ENCODE measurements around the gene MAS1L.

Gene MAS1L

DNA sequence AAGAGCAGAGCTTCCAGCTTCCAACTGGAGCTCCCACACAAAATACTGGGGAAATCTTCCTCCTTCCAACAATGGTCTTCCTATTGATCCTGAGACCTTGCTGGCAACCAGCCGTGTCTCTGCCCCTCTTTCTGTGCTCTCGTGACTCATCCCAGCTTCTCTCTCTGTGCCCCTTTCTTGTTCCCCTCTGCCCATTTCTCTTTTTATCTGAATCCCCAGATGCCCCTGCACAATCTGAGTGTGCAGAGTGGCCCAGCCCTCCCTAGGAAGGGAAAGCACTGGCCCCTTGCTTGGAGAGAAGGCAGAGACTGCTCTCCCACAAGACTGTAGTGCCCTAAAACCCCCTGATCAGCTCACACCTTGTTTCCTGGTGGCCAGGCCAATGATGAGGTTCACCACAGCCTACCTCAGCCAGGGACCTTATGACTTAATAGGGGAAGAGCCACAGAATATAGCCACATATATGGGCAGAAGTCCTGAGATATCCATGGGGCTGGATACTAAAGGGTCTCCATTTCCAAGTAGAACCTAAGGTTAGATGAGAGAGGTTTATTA, 23.1 kb upstream of the MAS1L start:
- no peak for DNase-seq

DNA sequence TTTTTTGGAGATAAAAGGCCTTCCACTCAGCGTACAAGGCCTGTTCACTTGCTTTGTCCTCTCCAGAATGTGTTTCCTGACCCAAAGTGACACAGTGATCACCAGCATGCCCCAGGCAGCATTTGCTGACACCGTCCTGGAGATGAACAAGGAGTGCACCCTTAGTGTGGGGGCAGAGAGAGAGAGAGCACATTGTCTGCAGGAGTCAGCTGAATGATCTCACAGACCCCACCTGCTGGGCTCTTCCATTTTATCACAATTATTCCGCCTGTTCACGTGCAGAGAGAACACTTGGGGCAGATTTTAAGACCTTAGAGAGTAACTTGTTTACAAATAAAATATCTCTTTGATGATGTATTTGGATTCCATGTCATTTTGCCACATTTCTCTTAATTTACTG, 22.4 kb upstream of the MAS1L start:
- DNase-seq, result no peak

DNA sequence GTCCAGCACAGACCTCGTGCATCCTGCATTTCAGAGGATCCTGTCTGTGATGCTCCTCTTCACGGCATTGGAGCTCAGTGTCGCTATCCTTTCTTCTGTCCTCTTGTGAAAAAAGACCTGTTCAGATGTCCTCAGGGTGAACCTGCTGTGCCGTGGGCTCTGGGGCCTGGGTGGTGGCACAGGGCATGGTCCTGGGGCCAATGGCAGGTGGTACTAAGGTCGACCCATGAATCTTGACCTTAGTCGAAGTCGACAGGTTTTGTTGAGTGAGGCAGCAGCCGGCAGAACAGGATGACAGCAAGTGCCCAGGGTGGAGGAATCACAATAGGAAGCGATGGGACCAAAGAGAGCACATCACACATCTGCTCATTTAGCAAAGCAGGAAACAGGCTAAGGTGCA, 22.0 kb upstream of the MAS1L start:
- no peak for DNase-seq

DNA sequence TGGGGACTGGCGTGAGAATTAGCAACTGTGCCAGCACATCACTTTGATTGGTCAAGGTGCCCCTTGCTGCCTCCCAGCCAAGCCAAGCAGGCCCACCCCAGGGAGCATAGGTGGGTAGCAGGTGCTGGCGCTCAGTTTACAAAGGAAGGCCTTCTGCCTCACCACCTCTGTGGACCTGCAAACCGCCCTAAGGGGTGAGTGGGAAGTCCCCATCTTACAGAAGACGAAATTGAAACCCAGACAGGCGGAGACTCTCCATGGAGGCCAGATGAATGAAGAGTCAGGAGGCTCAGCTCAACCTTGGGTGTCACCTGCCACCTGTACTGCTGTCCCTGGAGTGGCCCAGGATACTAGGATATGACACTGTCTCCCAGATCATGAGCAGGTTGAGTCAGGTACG, 21.5 kb upstream of the MAS1L start:
- no peak for DNase-seq

DNA sequence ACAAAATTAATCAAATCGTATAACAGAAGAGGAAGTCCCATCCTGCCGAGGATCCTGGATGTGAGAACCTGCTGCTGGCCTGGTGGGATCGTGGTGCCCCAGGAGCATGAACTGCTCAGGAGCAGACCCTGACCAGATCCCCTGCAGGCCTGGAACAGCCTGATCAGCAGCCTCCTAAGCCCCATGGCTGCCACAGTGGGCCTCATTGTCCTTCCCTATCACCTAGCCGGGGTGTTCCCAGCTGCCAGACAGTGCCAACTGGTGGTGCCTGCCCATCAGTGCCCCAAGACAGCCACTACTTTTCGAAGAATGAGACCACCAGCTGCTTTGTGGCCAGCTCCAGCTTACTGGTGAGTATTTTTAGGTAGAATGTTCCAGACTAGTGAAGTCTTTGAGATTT, 19.6 kb upstream of the MAS1L start:
- DNase-seq, result no peak

DNA sequence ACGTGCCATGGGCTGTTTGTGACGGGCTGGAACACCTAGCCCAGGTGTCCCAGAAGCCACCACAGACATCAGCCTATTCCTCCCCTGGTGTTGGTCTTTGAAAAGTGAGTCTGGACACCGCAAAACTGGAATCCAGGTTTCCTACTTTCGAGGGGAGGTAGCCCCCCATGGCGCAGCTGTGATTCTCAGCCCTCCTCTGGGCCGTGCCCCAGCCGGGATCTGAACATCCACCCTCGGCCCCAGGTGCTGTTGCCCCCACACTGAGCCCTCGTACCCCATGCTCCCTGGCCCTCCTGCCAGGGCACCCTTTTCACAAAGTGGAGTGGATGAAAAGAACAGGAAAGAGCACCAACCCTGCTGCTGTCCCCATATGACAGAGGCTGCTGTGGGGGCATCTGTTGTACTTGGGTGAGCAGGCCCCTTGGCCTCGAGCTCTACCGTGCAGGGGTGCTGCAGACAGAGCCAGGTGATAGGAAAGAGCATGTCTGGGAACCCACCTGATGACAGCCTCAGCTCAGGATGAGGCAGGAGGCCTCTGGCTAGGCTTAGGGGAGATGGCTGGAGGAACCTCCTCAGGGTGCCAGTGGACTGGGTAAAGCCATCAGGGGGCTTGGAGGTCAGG, 18.8 kb upstream of the MAS1L start:
- no peak for DNase-seq

DNA sequence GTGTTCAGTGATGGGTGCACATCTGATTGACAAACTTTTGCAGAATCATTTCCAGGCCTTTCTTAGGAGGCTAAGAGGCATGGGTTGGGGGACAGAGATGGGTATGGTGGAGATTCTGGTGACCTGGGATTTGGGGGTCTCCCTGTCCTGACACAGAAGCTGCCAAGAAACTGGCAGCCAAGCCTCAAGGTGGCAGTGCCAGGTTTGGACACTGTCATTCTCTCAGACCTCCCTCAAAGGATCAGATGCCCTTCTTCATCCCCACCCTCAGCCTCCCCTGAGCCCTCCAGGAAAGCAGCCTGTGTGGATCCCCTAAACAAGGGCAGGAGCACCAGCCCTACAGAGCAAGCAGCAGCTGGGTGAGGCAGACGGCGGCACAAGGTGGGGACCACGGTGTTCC, 18.1 kb upstream of the MAS1L start:
- no peak for DNase-seq

DNA sequence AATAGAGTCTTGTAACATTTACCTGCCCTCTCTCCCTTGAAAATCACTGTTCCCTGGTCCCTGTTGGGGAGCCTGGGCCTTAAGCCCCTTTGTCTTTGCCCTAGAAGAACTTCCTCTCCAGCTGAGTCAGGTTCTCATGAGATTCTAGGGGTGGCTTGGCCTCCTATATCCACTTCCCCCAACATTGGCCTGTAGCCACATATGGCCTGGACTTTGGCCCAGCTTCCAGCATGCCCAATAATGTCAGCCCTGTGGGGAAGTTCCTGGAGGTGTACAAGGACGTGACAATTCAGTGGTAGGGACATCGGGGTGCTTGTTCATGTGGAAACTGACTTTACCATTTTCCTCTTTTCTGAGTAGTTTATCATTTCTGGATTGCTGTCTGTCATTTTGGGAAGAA, 17.2 kb upstream of the MAS1L start:
- no peak for DNase-seq

DNA sequence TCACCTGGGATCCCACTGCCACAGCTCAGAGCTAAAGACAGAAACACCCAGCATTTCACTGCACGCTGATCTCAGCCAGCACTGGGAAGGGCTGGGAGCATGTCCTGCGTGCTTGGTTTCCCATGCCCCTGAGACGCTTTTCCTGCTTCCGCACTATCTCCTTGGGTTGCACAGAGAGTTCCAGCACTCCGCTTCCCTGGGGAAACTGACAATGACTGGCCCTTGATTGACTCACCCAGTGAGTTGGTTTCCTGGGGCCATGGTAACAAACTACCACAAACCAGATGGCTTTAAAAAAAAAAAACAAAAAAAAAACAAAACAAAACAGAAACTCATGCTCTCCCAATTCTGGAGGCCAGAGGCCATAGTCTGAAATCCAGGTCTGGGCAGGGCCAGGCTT, 14.8 kb upstream of the MAS1L start:
- DNase-seq, result no peak

DNA sequence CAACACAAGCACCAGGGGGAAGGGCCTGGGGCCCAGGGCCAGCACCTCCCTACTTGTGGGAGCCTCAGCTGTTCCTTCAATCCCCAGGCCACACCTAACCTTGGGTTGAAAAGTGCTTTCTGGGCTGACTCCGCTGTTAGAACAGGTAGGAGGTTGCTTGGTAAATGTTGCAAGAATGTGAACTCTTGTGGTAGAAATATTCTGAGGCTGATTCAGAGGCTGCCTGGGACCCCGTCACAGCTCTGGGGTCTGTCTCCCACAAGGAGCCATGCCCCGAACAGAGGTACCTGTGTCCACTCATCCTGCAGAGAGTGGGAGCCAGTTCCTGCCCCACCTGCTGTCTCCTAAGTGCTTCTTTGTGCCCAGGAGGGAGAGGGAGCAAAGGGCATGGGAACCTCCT, 14.4 kb upstream of the MAS1L start:
- DNase-seq, result no peak

DNA sequence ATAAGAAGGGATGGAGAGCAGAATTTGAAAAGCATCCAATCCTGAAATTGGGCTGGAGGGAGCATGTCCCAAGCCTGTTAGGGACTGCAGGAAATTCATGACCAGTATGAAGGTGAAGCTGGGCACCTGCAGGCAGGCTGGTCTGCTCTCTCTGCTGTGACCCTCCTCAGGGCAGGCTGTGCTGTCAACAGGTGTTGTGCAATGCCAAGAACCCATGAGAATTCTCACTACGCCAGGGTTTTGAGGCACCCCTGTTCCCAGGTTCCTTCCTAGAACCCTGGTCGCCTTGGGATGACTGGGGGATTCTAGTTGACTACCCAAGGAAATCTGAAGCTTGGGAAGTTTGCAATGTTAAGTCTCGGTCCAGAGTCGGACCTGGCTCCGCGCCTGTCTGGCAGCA, 13.3 kb upstream of the MAS1L start:
- no peak for DNase-seq

DNA sequence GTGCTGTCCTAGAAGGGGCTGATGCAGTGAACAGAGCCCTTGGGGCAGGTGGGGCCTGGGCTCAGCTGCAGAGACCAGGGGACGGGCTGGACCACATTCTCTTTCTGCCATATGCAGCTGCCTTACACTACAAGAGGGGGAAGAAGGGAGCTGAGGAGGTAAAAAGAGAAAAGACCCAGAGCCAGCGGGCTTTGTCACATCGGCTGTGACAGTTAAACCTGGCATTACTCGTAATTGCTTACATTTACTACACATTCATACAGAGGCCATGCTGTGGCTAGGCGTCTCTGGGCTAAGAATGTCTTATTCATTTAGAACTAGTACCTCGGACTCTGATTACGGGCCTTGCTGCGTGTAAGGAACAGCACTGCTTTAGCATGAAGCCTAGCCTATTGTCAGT, 12.8 kb upstream of the MAS1L start:
- DNase-seq, result no peak

DNA sequence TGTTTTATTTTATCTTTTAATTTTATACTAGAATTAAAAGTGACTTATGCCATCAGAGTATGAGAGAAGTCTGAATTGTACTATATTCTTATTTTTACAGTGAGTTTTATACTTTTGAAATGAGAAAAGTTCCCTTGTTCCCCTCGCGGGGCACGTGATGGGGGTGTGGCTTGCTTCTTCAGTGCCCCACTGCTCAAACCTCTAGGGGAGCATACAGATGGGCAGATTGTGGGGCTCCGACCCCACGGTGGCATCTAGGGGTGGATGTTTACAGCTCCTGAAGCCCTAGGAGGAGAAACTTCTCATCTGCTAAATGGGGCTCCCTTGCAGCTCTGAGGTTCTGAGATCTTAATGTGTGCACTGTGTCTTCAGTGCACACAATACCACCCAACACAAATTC, 11.9 kb upstream of the MAS1L start:
- DNase-seq, result no peak

DNA sequence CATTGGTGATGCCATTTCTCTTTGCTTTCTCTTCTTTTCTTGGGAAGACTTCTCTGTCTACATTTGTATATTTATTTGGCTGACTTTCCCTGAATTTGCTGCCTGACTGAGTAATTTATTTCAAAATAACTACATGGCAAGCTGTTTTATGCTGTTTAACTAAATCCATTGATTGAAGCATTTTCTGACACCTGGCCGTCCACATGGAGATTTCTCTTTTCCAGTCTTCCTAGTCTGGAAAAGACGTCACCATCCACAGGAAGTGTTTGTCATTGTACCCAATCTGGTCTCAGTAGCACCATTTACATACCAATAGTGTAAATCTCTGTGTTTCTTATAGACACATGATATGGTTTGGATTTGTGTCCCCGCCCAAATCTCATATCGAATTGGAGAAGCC, 9.2 kb upstream of the MAS1L start:
- DNase-seq, result no peak

DNA sequence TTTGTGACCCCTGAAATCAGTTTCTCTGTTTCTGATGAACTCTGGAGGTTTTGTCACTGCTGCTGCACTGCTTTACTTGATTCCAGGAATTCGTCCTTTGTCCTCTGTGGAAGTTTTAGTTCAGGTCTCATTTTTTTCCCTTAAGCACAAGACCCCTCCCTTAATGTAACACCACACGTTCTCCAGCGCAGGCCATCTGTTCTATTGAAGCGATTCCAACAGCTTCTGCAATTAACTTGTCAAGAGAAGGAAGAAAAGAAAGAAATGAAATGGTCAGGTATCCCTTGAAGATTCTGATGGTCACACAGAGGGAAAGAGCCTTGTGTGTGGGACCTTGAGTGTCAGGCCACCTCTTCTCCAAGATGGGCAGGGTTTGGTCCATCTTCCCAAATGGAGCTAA, 7.8 kb upstream of the MAS1L start:
- no peak for DNase-seq

DNA sequence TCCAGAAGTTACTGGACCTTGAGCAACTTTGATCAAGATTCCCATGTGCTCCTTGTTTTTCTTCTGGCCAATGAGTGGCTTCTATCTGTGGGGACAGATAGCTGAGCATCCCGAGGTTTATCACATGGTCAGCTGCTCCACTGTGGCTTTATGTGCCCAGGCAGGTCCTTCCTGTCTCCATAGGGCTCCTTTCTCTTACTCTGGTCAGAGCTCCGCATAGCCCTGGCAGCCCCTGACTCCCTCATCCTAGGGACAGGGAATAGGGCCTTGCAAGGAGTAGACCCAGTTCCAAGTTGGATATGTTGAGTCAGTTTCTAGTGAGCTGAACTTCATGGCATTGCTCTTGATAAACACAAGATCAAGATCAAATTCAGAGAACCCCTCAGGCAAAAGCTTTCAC, 6.4 kb upstream of the MAS1L start:
- no peak for DNase-seq

DNA sequence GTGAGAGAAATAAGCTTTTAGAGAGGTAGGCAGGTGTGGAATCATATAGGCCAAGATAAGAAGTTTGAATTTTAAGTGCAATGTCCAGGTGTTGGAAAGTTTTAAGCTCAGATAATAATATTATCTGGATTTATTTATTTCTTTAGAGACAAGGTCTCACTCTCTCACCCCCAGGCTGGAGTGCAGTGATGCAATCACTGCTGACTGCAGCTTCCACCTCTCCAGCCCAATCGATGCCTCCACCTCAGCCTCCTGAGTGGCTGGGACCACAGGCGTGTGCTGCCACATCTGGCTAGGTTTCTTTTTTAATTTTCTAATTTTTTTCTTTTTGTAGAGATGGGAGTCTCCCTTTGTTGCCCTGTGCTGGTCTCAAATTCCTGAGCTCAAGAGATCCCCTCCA, 5.5 kb upstream of the MAS1L start:
- no peak for DNase-seq

DNA sequence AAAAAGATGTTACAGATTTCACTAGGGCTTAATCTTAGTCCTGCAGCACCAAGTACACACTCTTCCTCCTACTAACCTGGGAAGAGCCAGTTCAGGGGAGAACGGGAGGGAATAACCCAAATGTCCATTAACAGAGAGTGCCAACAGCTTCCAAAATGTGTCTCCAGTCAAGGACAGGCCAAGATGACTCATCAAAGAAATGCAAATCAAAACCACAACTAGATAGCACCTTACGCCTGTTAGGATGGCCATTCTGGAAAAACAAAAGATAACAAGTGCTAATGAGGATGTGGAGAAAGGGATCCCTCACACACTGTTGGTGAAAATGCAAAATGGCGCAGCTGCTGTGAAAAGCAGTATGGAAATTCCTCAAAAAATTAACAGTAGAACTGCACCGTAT, 3.8 kb upstream of the MAS1L start:
- no peak for DNase-seq

DNA sequence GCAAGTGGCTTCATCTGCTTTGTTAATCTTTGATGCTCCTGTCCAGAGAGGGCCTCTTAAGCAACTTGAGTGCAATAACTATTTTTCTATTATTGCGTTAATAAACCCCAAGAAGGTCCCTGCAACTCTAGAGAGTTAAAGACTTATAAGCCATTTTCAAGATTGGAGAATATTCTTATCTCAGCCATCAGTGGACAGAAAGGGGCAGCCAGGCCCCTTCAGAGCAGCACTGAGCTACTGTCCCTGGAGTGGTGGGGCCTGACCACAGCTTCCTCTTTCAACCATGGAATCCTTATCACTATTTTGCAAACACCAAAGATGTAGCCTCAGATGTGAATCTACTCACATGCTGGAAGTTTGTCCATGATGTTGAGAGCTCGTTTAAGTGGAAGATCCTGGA, 2.8 kb upstream of the MAS1L start:
- no peak for DNase-seq

DNA sequence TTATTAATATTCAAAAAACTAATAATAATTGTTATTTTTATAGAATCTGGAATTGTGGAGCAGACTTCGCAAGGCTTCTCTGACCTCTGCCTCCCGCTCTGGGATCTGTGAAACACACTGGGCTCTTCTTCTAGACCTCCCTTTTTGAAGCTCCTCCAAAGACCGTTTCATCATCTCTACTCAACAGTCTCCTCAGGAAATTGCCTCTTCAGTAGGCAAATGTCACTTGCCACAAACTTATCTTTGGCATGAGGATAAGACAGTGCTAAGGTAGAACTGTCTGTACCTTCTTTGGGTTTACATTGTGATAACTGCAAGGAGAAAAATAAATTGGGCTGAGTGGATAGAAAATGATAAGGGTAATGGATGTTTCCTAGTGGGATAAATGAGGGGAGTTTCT, 2.3 kb upstream of the MAS1L start:
- no peak for DNase-seq

DNA sequence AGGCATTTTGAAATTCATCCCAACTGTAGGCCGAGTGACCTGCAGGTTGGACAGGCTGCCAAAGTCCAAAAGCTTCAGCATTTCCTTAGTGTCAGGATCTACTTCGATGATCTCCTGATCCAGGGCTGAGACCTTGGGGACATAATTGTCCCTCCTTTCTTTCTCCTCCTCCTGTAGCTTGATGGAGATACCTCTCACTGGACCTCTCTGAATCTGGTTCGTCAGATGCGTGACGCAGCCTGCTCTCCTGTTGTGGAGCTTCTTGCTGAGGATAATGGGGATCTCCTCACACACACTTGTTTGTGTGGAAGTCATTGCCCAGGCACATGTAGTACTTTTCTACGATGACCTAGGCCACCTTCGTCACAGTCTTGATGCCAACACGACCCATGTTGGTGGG, 1.5 kb upstream of the MAS1L start:
- no peak for DNase-seq

DNA sequence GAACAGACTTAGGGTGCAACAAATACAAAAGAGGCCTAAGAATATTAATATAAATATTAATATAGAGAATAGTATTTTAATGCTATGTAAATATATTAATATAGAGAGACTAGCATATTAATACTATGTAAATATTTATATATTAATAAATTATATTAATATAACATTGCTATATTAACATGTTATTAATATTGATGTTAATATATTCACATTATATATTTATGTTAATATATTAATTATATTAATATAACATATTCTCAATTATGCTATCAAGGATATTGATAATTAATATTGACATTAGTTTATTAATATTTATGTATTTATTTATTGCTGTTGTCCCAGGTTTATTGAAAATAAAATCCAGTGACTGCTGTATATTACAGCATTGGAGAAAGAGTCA, 1.1 kb upstream of the MAS1L start:
- DNase-seq, result no peak

DNA sequence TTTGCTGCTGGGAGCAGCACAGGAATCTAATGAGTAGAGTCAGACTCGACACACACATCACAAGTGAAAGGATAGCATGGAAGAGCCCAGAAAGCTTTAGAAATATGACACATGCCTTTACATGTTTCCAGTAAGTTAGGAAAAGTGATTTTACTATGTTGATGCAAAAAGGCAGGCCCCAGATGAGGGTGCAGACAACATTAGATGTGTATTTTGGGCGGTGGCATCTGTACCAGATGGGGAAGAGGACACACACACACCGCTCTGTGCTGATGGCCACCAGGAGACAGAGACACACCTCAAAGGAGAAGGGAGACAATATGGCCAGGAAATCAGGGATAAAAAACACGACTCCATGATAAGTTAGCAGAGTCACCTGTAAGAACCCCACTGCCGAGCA, 625 bp downstream of the MAS1L start:
- no peak for DNase-seq

DNA sequence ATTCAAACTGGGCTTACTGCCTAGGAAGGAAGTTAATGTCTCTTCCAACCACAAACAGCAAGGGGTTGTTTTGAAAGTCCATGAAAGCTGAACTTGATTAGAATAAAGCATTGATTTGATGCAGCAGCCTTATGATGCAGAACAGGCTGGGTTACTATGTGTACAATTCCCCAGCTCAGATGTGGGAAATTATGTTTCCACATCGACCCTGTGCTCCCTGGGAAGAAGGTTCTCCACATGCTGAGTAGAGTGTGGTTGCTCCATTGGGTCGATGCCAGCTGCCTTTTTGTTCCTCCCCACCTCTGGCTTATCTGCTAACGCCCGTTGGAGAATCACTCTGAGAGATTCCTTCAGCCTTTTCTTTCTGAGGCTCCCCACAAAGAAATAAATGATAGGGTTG, 1.2 kb downstream of the MAS1L start:
- DNase-seq, result no peak
